T follicular helper cell (primary cell): ENCODE results near the gene ACSF3.
"Not testable (repeated sequence)": the region's sequence is repeated elsewhere in the genome, so short reads cannot be mapped to it uniquely, and the experiment has no call there.

ENCODE experiments used
- DNase-seq: peaks from one replicate; pipeline ENCODE4 v3.0.0-alpha.2; 2020; ENCODE audit warnings: low read depth

The ACSF3 gene

DNA sequence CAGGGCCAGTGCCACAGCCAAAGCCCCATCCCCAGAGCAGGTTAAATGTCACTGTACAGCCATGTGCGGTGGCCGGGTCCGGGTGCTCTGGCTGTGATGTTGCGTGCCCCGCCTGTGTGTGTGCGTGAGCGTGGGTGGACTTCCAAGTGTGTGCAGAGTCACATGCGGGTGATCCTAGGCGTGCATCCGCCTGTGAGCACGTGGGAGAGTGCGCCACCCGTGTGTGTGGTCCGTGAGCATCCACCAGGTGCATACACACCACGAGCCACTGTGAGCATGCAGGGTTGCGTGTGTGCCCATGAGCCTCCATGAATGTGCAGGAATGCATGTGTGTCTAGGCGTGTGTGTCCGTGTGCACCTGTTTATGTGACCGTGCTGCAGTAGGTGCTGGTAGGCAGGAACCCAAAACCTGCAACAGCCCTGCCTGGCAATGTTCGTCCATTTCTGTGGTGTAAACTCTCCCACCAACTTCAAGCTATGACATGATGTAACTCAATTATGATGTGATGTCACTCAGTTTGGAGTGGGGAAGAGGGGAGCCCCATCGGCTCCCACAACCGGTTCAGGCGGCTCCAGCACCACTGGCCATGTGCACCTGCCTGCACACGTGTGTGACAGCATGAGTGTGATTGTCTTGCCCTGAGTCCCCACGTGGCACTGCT is 37.6 kb upstream of the ACSF3 start:
- no peak for DNase-seq

DNA sequence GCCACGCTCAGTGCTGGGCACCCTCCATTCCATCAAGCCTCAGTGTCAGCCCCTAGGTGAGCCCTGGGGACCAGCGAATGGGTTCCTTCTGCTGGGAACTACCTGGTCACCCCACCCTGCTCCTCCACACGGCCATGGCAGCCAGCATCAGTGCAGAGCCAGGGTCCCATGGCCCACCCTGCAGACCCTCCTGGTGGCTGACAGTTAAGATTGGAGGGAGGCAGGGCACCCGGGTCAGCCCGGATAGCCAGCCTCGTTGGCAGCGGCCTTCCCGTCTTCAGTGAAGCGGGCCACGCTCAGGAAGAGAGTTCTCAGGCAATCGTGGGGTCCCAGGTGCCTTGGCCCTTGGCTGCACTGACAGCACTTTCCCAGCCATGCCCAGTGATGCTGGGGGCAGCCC is 37.1 kb upstream of the ACSF3 start:
- no peak for DNase-seq

DNA sequence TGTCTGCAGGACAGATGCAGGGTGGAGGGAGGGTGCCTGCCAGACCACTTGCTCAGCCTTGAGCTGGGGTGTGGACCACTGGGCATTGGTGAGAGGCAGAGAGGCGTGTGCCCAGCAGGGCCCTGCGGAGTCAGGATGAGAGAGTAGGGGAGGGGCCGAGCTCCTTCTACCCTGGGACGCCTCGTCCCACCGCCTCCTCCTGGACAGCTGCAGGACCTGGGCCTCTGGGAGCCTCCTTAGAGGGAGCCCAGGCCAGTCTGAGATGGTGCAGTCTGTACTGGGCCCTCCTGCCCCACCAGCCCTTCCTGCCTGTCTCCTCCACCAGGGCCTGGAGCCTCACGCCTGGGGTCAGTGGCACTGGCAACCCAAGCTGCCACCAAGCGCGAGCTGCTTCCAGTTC is 35.9 kb upstream of the ACSF3 start:
- no peak for DNase-seq

DNA sequence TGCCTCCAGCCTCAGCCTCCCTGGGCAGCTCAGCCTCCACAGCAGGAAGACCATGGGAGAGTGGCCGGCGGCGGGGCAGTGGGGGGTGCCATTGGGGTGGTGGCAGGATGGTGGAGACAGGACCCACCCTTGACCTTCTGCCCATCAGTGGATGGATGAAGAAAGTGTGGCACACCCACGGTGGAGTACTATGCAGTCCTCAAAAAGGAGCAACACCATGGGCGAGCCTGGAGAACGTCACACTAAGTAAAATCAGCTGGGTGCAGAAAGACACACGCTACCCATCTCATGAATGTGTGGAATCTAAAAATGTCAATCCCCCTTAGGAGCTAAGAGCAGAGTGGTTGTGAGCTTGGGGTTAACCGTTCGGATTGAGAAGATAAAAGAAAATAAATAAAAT is 34.8 kb upstream of the ACSF3 start:
- no peak for DNase-seq

DNA sequence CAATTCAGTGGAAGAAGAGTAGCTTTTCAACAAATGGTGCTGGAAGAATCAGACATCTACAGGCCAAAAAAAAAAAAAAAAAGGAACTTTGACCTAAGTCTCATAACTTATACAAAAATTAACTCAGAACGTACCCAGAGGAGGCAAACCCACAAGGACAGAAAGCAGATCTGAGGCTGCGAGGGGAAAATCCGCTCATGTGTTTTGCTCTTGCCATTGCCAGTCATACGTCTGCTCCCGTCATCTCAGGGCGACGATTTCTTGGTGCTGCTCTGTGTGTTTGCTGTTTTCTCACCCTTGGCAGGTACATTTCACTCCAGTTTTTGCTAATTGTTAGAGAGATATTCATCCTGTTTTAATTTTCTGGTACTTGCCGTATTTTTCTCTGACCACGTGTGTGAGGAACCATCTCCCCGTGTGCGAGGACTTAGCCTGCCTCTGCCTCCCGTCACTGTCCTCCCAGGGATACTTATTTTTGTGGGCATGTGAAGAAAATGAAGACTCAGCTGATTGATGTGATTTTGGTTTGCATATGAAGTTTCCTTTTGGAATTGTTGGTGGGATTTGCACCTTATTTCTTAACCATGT is 33.4 kb upstream of the ACSF3 start:
- no peak for DNase-seq

DNA sequence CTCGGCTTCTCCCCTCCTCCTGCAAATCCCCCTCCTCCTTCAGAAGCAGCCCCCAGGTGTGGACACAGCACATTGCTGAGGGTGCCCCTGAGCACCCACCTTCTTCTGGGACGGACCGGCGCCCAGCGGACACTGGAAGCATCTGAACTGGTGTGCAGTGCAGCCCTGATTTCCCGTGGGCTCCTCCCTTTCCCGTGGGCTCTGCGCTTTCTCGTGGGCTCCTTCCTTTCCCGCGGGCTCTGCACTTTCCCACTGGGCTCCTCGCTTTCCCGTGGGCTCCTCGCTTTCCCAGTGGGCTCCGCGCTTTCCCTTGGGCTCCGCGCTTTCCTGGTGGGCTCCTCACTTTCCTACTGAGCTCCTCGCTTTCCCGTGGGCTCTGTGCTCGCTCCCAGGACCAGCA is 32.6 kb upstream of the ACSF3 start:
- DNase-seq = no peak

DNA sequence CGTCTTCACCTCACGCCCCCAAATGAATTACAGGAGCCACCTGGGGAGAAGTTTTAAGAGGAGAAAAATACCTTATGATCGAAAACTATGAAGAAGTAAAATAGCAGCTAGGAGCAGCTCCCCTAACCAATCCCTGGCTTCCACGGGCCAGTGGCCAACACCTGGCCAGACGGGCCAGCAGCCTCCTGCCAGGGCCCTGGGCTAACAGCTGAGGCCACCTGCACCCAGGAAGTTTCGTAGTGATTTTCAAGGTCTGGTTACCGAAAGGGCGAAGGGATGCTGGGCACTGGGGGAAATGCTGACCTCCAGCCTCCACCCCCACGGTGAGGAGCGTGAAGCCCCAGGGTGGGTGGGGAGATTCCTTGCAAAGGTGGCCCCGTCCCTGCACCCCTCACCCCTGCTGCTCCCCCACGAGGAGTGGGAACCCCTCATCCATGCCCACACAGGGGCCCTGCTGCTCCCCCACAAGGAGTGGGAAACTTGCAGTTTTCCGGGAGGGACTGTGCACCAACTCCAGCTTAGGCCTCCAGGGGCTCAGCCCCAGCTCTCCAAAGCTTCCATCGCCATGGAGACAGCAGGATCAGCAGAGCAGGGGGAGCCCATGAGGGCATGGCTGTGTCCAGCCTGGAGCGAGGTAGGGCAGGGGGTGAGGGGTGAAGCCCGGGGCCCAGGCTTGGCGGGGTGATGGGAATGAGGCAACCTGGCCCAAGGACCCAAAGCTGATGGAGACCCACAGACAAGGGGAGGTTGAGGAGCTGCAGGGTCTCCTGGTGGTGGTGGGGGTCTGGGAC is 31.9 kb upstream of the ACSF3 start:
- no peak for DNase-seq

DNA sequence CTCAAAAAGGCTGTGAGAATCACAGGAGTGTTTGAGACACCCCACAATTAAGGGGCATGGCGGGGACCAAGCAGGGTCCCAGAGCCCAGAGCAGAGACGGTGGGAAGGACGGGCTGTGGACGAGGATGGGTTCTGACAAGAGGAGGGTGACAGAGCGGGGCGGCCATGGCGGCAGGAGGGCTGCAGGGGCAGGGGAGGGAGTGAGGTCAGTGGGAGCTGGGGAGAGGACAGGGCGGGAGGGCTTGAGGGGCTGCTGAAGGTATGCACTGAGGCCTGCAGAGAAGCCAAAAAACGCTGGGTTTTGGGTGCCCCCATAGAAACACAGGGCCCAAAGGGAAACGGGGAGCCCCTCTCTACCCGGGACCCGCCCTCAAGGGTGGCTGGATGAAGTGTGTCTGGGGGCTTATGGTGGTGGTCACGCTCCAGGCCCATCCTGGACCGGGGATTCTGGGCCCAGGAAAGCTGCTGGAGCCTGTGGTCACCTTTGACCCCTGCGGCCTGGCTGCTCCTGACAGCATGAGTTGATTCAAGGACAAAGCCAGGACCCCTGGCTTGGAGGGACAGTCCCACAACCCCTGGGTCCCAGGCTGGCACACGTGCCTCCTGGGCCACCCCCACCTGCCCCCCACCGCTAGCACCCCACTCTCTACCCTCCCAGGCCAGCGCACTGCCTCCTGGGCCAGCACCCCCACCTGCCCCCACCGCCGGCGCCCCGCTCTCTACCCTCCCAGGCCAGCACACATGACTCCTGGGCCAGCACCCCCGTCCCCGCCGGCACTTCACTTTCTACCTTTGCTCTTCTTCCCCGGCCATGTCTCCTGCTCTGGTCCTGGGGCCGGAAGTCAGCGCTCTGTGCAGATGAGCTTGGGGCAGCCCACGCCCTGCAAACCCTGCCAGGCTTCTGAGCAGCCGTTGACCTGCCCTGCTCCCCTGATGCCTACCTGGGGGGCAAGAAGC is 31.0 kb upstream of the ACSF3 start:
- DNase-seq = no peak

DNA sequence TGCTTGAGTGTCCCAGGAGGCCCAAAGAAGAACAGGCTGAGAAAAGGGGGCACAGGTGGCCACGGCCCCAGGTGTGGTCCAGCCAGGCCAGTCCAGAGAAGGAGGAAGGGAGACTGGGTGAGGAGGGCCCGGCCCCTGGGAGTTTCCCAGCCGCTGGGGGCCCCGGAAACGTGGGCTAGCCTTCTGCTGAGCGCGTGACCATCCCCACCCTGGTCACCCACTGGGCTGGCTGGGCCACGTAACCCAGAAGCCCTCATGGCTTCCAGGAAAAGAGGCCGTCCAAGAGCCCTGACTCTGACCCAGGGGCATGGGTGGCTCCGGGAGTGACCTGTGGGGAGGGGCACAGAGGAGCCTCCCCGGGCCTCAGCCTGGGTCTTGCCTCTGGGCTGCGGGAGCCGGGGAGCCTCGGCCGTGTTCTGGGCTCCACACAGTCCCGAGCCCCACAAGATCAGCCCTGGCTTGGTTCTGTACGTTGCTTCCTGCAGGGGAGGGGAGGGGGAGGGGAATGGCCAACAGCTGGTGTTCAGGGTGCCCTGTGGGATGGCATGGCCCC is 29.8 kb upstream of the ACSF3 start:
- no peak for DNase-seq

DNA sequence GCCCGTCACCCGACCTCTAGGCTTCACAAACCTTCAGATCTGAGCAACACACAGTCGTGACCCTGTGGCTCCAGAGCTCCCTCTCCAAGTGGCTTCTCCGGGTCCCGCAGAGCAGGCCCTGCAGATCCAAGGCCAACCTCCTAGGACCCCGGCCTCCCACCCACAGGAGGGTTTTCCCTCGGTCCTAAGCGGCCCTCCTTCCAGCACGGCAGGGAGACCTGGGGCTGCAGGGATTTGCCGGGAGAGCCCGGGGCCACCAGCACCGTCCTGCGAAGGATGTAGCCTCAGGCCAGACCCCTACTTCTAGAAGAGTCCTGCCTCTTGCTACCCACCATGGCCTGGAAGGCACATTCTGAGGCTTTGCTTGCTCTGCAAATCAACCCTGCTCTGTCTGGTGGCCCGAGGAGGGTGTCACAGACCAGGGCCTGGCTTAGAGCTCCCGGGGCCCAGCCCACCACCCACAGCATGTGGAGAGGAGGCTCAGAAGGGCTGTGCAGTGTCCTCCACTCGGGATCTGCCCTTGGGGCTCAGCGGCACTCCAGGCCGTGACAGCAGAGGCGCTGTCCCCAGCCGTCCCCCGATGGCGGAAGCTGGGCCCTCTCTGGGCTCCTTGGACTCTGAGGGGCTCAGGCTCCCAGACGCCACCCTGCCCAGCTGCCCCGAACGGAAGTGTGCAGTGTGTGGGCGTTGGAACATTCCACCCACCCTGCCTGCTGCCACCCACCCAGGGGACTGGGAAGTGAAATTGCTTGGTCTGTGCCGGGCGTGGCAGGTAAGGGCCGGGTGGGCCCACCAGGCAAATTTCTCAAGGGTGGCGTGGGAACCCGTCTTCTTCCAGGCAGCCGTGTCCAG is 28.8 kb upstream of the ACSF3 start:
- DNase-seq = no peak

DNA sequence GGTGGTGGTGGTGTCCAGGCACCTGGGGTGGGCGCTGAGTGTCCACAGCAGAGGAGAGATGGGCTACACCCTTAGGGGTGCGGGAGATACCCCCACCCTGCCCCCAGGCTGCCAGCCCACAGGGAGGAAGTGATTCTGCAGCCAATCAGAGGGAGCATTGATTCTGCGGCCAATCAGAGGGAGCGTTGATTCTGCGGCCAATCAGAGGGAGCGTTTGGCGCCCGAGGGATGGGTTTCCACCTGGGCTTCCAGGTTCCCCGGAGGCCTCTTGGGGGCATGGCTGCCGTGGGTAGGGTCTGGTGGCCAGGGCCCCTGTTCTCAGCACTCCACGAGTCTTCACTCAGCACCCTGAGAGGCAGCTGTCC is 28.2 kb upstream of the ACSF3 start:
- DNase-seq = no peak

DNA sequence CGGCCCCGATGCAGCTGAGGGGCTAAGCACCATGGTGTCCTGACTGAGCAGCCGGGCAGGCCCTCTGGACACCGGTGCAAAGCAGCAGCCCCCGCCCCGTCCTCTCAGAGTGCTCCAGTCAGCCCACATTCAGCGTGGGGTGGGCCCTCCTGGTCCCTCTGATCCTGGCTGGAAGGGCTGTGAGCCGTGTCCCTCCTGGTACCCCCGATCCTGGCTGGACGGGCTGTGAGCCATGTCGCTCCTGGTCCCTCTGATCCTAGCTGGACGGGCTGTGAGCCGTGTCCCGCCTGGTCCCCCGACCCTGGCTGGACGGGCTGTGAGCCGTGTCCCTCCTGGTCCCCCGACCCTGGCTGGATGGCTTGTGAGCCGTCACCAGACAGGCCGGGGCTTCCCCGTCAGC is 26.9 kb upstream of the ACSF3 start:
- DNase-seq = no peak

DNA sequence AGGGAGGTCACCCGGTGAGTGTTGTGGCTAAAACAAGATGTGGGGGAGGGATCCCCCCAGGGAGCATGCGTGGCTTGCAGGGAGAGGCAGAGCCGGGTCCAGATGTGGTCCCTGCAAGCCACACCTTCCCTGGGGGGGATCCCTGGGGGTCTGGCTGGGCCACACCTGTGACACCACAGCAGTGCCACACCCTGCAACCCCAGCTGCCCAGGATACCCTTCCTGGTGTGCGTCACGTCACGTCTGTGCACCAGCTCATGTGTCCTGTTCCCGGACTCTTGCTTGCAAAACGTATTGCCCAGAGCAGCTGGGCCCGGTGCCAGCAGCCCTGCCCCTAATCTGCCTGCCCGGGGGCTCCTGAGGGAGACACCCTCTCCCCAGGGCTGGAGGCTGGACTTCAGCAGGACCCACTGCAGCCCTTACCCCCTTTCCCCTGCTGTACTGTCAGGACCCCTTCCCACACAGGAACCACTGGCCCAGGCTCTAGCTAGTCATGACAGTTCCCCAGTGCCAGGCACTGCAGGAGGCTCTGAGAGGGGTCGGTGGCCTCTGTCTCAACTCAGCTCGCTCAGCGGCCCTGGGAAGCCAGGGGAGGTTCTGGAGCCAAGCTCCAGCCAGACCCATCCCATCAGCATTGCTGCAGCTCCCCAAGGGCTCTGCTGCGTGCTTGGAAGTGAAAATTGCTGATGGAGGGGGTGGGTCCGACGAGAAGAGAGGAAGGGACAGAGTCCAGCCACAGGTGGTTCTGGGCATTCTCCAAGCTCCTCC is 25.8 kb upstream of the ACSF3 start:
- no peak for DNase-seq

DNA sequence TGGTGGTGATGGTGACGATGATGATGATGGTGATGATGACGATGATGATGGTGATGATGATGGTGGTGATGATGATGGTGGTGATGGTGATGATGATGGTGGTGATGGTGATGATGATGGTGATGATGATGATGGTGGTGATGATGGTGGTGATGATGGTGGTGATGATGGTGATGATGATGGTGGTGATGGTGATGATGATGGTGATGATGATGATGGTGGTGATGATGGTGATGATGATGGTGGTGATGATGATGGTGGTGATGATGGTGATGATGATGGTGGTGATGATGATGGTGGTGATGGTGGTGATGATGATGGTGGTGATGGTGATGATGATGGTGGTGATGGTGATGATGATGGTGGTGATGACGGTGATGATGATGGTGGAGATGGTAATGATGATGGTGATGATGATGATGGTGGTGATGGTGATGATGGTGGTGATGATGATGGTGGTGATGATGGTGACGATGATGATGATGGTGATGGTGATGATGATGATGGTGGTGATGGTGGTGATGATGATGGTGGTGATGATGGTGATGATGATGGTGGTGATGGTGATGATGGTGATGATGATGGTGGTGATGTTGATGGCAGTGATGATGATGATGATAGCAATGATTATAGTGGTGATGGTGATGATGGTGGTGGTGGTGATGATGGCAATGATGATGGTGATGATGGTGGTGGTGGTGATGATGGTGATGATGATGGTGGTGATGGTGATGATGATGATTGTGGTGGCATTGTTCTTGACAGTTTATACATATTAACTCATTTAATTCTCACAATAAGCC is 24.6 kb upstream of the ACSF3 start:
- not testable (repeated sequence) for DNase-seq

DNA sequence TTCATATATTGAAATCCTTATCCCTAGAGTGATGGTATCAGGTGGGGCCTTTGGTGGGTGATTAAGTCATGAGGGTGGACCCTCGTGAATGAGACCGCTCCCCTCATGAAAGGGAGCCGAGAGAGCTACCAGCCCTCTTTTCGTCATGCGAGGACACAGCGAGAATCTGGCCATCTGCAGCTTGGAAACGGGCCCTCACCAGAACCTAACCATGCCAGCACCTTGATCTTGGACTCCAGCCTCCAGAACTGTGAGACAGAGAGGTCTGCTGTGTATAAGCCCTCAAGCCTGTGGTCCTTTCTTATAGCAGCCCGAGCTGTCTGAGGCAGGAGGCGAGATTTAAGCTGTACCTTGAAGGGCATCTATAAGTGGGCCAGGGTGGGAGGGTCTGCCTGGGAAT is 23.7 kb upstream of the ACSF3 start:
- no peak for DNase-seq

DNA sequence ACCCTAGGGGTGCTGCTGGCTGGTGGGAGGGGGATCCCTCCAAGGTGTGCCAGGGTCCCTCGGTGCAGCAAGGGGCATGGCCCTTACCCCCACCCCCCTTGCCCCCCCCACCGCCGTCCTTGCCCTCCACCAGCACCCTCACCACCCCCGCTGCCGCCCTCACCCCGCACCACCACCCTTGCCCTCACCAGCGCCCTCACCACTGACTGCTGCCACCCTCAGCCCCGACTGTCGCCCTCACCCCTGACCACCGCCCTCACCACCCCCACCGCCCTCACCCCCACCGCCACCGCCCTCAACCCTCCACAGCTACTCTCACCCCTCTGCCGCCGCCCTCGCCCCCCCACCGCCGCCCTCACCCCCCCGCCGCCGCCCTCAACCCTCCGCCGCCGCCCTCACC is 23.1 kb upstream of the ACSF3 start:
- no peak for DNase-seq

DNA sequence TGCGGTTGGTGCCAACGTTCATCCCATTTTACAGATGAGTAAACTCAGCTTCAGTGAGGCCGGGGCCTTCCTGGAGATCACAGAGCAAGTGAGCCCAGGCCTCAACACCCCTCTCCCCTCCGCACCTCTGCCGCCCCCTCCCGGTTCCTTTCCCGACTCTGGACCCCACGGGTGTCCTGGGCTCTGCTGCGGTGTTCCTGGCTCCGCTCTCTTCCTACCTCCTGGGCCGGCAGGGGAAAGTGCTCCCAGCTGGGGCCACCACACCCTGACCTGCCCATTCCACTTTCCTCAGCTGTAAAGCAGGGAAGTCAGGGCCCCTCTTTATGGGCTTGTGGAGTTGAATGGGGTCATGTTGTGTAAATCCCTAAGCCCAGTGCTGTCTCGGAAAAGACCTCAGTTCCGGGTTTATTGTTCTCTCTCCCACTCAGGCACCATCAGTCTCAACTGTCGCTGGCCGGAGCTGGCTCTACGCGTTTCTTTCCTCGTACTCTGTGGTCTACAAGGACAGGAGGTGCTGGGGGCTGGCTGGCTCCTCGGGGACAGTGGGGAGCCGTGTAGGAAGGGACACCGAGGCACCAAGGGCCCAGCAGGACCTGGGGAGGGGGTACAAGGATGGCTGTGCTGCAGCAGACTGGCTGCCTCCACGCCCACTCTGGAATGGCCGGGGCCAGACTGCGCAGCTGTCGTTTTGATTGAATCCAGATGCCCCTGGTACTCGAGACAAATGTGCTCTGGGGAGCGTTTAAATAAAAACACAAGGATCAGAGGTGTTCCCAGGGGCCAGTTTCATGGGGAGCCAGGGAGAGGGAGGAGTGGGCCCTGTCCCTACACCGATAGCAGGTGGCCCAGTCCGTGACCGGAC is 21.7 kb upstream of the ACSF3 start:
- DNase-seq = no peak

DNA sequence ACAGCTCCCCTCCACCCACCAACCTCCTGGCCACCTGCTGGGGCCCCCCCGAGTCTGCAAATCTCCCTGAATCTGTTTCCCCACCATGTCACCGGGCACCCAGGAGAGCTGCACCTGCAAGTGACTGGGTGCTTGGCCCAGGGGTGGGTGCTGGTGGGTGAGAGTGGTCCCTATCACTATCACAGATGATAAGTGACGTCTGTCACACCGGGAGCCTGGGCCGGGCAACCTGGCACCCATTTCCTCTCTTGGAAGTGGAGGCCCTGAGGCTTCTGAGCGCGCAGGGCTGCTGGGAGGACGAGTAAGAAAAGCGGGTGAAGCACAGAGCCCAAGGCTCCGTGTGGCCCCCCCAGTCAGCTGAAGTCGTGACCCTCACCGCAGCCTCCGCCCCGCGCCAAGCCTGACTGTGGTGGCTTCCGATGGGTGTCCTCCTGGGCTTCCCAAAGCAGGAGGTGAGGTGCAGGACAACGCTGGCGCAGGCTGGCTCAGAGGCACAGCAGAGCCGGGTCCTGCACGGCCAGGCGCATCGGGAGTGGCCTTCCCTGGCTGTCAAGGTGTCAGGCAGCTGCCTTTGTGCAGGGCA is 21.0 kb upstream of the ACSF3 start:
- no peak for DNase-seq
